Endothelial cell of umbilical vein (primary cell): ENCODE measurements around the gene ARL6IP4. TPM values are rescaled to one million over a fixed set of nuclear protein-coding genes. Genes with fewer than 3 reads are reported as not detected.

ENCODE experiments used
- BruUV-seq: library from RNA; stranded (reverse); fragments of 400-500 nt; replicated peaks from 2 replicates; lab custom pipeline; 2021; lab: Mats Ljungman, UMichigan
- CTCF ChIA-PET: fragments of 300-600, 350-600 bp; sonication (Branson Sonifier 250); formaldehyde crosslinking; loops from one replicate; lab custom pipeline; 2021; ENCODE audit warnings: antibody characterized with exemption, inconsistent platforms; lab: Charles Lee
- POLR2A ChIA-PET: fragments of 300-600, 350-600 bp; sonication (Branson Sonifier 250); formaldehyde crosslinking; loops from one replicate; lab custom pipeline; 2021; ENCODE audit warnings: antibody characterized with exemption, inconsistent platforms; lab: Charles Lee
- DNase-seq: peaks from one replicate; pipeline ENCODE4 v3.0.0-alpha.2; 2011; ENCODE audit warnings: low read depth, low spot score
- FAIRE-seq: peaks from 2 replicates; lab custom pipeline; 2011; peaks lifted over from hg19 to GRCh38; lab: Jason Lieb, UNC
- H2AFZ ChIP-seq: 2 replicates; pipeline ENCODE4 v1.6.0; 2012; ENCODE audit warnings: low read depth, low read length, control low read depth, inconsistent platforms
- H3K27ac ChIP-seq: 2 replicates; pipeline ENCODE4 v1.5.1; 2011; ENCODE audit warnings: low read depth, mild to moderate bottlenecking, control low read depth, low read length, moderate library complexity; ENCODE audit not compliant: insufficient read depth
- H3K27me3 ChIP-seq, 2 experiments: 2 replicates each; pipeline versions ENCODE4 v1.6.0 to v1.6.1; 2011; ENCODE audit warnings: low read length in 2 of 2, mixed read lengths in 1 of 2; ENCODE audit not compliant: control insufficient read depth in 2 of 2, insufficient read depth in 2 of 2
- H3K36me3 ChIP-seq, 2 experiments: 2 replicates in 1 of 2; 3 replicates in 1 of 2; pipeline ENCODE4 v1.5.1; 2011; ENCODE audit warnings: low read length in 2 of 2, mild to moderate bottlenecking in 1 of 2, moderate library complexity in 1 of 2; ENCODE audit not compliant: control insufficient read depth in 2 of 2, insufficient read depth in 2 of 2; ENCODE audit errors: extremely low read depth in 1 of 2
- H3K4me1 ChIP-seq: 3 replicates; pipeline ENCODE4 v1.5.1; 2011; ENCODE audit warnings: mild to moderate bottlenecking, low read length; ENCODE audit not compliant: control insufficient read depth, insufficient read depth; ENCODE audit errors: extremely low read depth
- H3K4me2 ChIP-seq: 2 replicates; pipeline ENCODE4 v1.6.1; 2011; ENCODE audit warnings: low read length, control low read depth, mixed read lengths; ENCODE audit not compliant: insufficient read depth
- H3K4me3 ChIP-seq, 3 experiments: fragments of 200-600 bp in 1 of 3; sonication (generic), shearing (Covaris generic) in 1 of 3; replicated peaks in 1 of 3; 2 replicates each; pipeline ENCODE4 v1.5.1; 2011 to 2016; ENCODE audit warnings: control low read depth in 3 of 3, low read length in 3 of 3, mild to moderate bottlenecking in 2 of 3, inconsistent platforms in 1 of 3, low read depth in 1 of 3, moderate library complexity in 1 of 3; ENCODE audit not compliant: insufficient read depth in 1 of 3
- H3K79me2 ChIP-seq: 2 replicates; pipeline ENCODE4 v1.6.0; 2012; ENCODE audit warnings: low read length, inconsistent platforms; ENCODE audit not compliant: control insufficient read depth, insufficient read depth
- H3K9ac ChIP-seq: replicated peaks from 2 replicates; pipeline ENCODE3; 2011; ENCODE audit warnings: low read length, control low read depth; ENCODE audit not compliant: insufficient read depth; ENCODE audit errors: extremely low read depth
- H3K9me1 ChIP-seq: replicated peaks from 3 replicates; pipeline ENCODE4 v1.6.0; 2011; ENCODE audit warnings: mild to moderate bottlenecking, low read length; ENCODE audit not compliant: control insufficient read depth, insufficient read depth; ENCODE audit errors: extremely low read depth
- H3K9me3 ChIP-seq: replicated peaks from 2 replicates; pipeline ENCODE4 v1.5.1; 2012; ENCODE audit warnings: low read length, inconsistent platforms; ENCODE audit not compliant: control insufficient read depth, insufficient read depth
- H4K20me1 ChIP-seq: replicated peaks from 2 replicates; pipeline ENCODE3; 2011; ENCODE audit warnings: mild to moderate bottlenecking, low read length; ENCODE audit not compliant: control insufficient read depth, insufficient read depth; ENCODE audit errors: extremely low read depth
- EZH2 ChIP-seq: IDR thresholded peaks from 2 replicates; pipeline ENCODE4 v1.6.1; 2012; ENCODE audit warnings: borderline replicate concordance, low read depth, mild to moderate bottlenecking, moderate library complexity, low read length, inconsistent platforms; ENCODE audit not compliant: severe bottlenecking
- FOS ChIP-seq: IDR thresholded peaks from 2 replicates; pipeline ENCODE4 v1.6.1; 2011; ENCODE audit warnings: mild to moderate bottlenecking, low read length, moderate library complexity, borderline replicate concordance; ENCODE audit not compliant: insufficient read depth
- GATA2 ChIP-seq: IDR thresholded peaks from 2 replicates; pipeline ENCODE4 v1.7.0; 2011; ENCODE audit warnings: low read depth, mild to moderate bottlenecking, moderate library complexity, mixed read lengths, low read length; ENCODE audit not compliant: insufficient read length, insufficient read depth
- JUN ChIP-seq: IDR thresholded peaks from 2 replicates; pipeline ENCODE4 v1.6.1; 2011; ENCODE audit warnings: borderline replicate concordance, low read depth; ENCODE audit not compliant: insufficient read length, insufficient read depth
- MYC ChIP-seq: IDR thresholded peaks from one replicate; pipeline ENCODE4 v1.6.1; 2011; ENCODE audit warnings: mild to moderate bottlenecking, low read depth, low read length
- POLR2A ChIP-seq: IDR thresholded peaks from 2 replicates; pipeline ENCODE4 v1.6.1; 2012; ENCODE audit warnings: low read depth, mild to moderate bottlenecking, control low read depth, low read length
- POLR2AphosphoS5 ChIP-seq: IDR thresholded peaks from 2 replicates; pipeline ENCODE4 v1.6.1; 2012; ENCODE audit warnings: low read depth, mild to moderate bottlenecking, control low read depth, low read length, moderate library complexity; ENCODE audit not compliant: insufficient read depth
- dilution Hi-C: fragments of 300-500 bp; cut with MboI; formaldehyde crosslinking; loops from one replicate; pipeline ENCODE4 v1.15.0; 2019; ENCODE audit warnings: low sequenced_read_pairs; ENCODE audit not compliant: extremely low pct_ligation_motif_present
- intact Hi-C: fragments of 100-400 bp; cut with micrococcal nuclease; formaldehyde crosslinking; loops from one replicate; pipeline ENCODE4 v1.10.0; 2022
- polyA plus RNA-seq, 4 experiments: library from polyadenylated mRNA; depleted of rRNA in 3 of 4; stranded (reverse) in 3 of 4; unstranded in 1 of 4; fragments of >200 nt; gene quantifications; 2 replicates each; pipeline versions ENCODE4 v1.2.1 to v1.2.3, GENCODE V29; 2011 to 2012; ENCODE audit warnings: missing spikeins in 1 of 4
- total RNA-seq: library from RNA; stranded (reverse); gene quantifications from 2 replicates; pipeline ENCODE4 v1.2.3, GENCODE V29; 2021
- TF ChIP-seq, protein P1 (sequence below): IDR thresholded peaks from 2 replicates; pipeline ENCODE4 v1.6.1; 2011; ENCODE audit not compliant: insufficient read depth, insufficient read length
- TF ChIP-seq, protein P2 (sequence below), 2 donors: IDR thresholded peaks; 1 replicate in 1 of 2; 2 replicates in 1 of 2; pipeline ENCODE4 v1.5.1; 2011; ENCODE audit warnings: low read length in 2 of 2, mild to moderate bottlenecking in 2 of 2, moderate library complexity in 2 of 2, control low read depth in 1 of 2, inconsistent platforms in 1 of 2, low read depth in 1 of 2; ENCODE audit not compliant: insufficient read depth in 1 of 2; ENCODE audit errors: extremely low read depth in 1 of 2

Gene ARL6IP4
- total and polyA plus RNA-seq, 2 donors (not counting 3 experiments of a cell fraction or from before 2014, with no cell fraction given) = 193 to 226 TPM

DNA sequence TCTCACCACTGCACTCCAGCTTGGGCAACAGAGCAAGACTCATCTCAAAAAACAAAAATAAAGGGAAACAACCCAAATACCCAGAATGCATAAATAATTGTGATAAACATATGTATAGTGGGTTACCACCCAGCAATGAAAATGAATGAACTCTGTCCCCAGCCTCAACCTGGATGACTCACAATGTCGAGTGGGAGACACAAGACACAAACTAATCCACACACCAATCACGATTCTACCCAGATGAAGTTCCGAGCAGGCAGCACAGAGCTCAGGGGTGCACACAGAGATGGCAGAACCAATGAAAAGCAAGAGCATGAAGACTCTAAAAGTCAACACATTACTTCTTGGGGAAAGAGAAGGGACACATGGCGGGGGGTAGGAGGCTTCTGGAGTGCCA lies 41.4 kb upstream of the ARL6IP4 start:
- H3K4me3 ChIP-seq = no peak overlapping the region
- no peaks in the 10 kb centered on the region for H3K27me3 ChIP-seq
- H3K27ac ChIP-seq = no peak overlapping the region
- dilution Hi-C loops = no loop called here
- FAIRE-seq (no peak), DNase-seq (no peak)
- no peak overlapping the region for H2AFZ ChIP-seq
- intact Hi-C loops = no loop called here
- CTCF ChIA-PET = interaction anchor here (1.3 kb wide), 1 partner anchor 79 kb away, joined by 3 read pairs; no protein-coding TSS in a partner anchor
- no peak overlapping the region for H3K9ac ChIP-seq
- no peak overlapping the region for H3K4me2 ChIP-seq
- H3K36me3 ChIP-seq = peaks cover 0 to 2% of the 10 kb centered on the region in 2 experiments
- H3K79me2 ChIP-seq = no peaks in the 10 kb centered on the region
- POLR2A ChIA-PET = no interaction called here
- H3K9me1 ChIP-seq = no peaks in the 10 kb centered on the region
- BruUV-seq = no TSS peak
- H4K20me1 ChIP-seq = no peaks in the 10 kb centered on the region
- no peaks in the 10 kb centered on the region for H3K9me3 ChIP-seq
- H3K4me1 ChIP-seq = peaks cover 16% of the 10 kb centered on the region
- TF ChIP-seq MYC (no peak), EZH2 (no peak), GATA2 (no peak), JUN (no peak), POLR2AphosphoS5 (no peak), POLR2A (no peak), FOS (no peak)
- TF ChIP-seq, protein P1, sequence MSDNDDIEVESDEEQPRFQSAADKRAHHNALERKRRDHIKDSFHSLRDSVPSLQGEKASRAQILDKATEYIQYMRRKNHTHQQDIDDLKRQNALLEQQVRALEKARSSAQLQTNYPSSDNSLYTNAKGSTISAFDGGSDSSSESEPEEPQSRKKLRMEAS = no peak
- TF ChIP-seq, protein P2, sequence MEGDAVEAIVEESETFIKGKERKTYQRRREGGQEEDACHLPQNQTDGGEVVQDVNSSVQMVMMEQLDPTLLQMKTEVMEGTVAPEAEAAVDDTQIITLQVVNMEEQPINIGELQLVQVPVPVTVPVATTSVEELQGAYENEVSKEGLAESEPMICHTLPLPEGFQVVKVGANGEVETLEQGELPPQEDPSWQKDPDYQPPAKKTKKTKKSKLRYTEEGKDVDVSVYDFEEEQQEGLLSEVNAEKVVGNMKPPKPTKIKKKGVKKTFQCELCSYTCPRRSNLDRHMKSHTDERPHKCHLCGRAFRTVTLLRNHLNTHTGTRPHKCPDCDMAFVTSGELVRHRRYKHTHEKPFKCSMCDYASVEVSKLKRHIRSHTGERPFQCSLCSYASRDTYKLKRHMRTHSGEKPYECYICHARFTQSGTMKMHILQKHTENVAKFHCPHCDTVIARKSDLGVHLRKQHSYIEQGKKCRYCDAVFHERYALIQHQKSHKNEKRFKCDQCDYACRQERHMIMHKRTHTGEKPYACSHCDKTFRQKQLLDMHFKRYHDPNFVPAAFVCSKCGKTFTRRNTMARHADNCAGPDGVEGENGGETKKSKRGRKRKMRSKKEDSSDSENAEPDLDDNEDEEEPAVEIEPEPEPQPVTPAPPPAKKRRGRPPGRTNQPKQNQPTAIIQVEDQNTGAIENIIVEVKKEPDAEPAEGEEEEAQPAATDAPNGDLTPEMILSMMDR (IDR thresholded peaks at IDR 0.05; ENCODE audit: extremely low read depth in 1 of 2, insufficient read depth in 1 of 2, low read depth in 1 of 2, low read length in 2 of 2) = no peak
